WTC11 (cell line): Measurements from ENCODE around the gene SLC38A1. TPM values are rescaled to one million over a fixed set of nuclear protein-coding genes. Genes with fewer than 3 reads are reported as not detected.

Experiments
- ATAC-seq: fragments of 200-7000 bp; cut with Tn5 transposase; 2 replicates; pipeline ENCODE4 v1.10.0; 2021; ENCODE audit warnings: mild to moderate bottlenecking, moderate library complexity
- CTCF ChIA-PET: fragments of 300-600 bp; sonication (Branson Sonifier 250); formaldehyde crosslinking; loops from one replicate; lab custom pipeline; 2021; ENCODE audit warnings: antibody characterized with exemption; lab: Charles Lee
- POLR2A ChIA-PET: fragments of 350-600 bp; sonication (Branson Sonifier 250); formaldehyde crosslinking; loops from one replicate; lab custom pipeline; 2021; ENCODE audit warnings: antibody characterized with exemption; lab: Charles Lee
- DNase-seq: peaks from one replicate; pipeline ENCODE4 v3.0.0; 2021; ENCODE audit warnings: low spot score
- H3K27ac Mint-ChIP-seq: 2 replicates; pipeline ENCODE4 v1.8.0; 2021; ENCODE audit warnings: mixed read lengths
- H3K27me3 Mint-ChIP-seq: 2 replicates; pipeline ENCODE4 v1.8.0; 2021; ENCODE audit warnings: low read depth, mild to moderate bottlenecking, moderate library complexity, mixed read lengths
- H3K36me3 Mint-ChIP-seq: 2 replicates; pipeline ENCODE4 v1.8.0; 2021; ENCODE audit warnings: mixed read lengths
- H3K4me1 Mint-ChIP-seq: 2 replicates; pipeline ENCODE4 v1.8.0; 2022; ENCODE audit warnings: mixed read lengths
- H3K4me3 Mint-ChIP-seq: 2 replicates; pipeline ENCODE4 v1.8.0; 2021; ENCODE audit warnings: mild to moderate bottlenecking, moderate library complexity, mixed read lengths
- H3K9me3 Mint-ChIP-seq: 2 replicates; pipeline ENCODE4 v1.8.0; 2021; ENCODE audit warnings: mixed read lengths
- AFF4 ChIP-seq: sonication (generic); formaldehyde crosslinking; IDR thresholded peaks from 2 replicates; pipeline ENCODE4 v1.8.1; 2023; ENCODE audit warnings: mild to moderate bottlenecking, missing genetic modification reagents, borderline replicate concordance
- E2F5 ChIP-seq: sonication (generic); formaldehyde crosslinking; IDR thresholded peaks from 2 replicates; pipeline ENCODE4 v1.8.1; 2022; ENCODE audit warnings: mild to moderate bottlenecking, moderate library complexity, missing genetic modification reagents
- EMX1 ChIP-seq: fragments of 250-450 bp; sonication (Bioruptor Pico); IDR thresholded peaks from 2 replicates; pipeline ENCODE4 v1.8.0; 2021; ENCODE audit warnings: mild to moderate bottlenecking
- FOXK1 ChIP-seq: sonication (generic); formaldehyde crosslinking; IDR thresholded peaks from 2 replicates; pipeline ENCODE4 v1.8.0; 2022; ENCODE audit warnings: mild to moderate bottlenecking, moderate library complexity, missing genetic modification reagents
- GRHL2 ChIP-seq: fragments of 250-450 bp; sonication (Bioruptor Pico); IDR thresholded peaks from 2 replicates; pipeline ENCODE4 v1.8.0; 2022; ENCODE audit warnings: mild to moderate bottlenecking, moderate library complexity; ENCODE audit not compliant: insufficient replicate concordance, severe bottlenecking
- GTF2I ChIP-seq: fragments of 250-450 bp; sonication (Bioruptor Pico); conservative IDR thresholded peaks from 2 replicates; pipeline ENCODE4 v1.4.0; 2021; ENCODE audit warnings: mild to moderate bottlenecking
- IRF2 ChIP-seq: sonication (generic); formaldehyde crosslinking; IDR thresholded peaks from 2 replicates; pipeline ENCODE4 v1.8.0; 2022; ENCODE audit warnings: low read depth, missing genetic modification reagents, borderline replicate concordance
- KAT7 ChIP-seq: sonication (generic); formaldehyde crosslinking; IDR thresholded peaks from 2 replicates; pipeline ENCODE4 v1.8.1; 2023; ENCODE audit warnings: missing genetic modification reagents, mild to moderate bottlenecking, borderline replicate concordance
- NFATC4 ChIP-seq: fragments of 250-450 bp; sonication (Bioruptor Pico); IDR thresholded peaks from 2 replicates; pipeline ENCODE4 v1.9.0; 2021; ENCODE audit warnings: mild to moderate bottlenecking
- PRRX2 ChIP-seq: fragments of 250-450 bp; sonication (Bioruptor Pico); IDR thresholded peaks from 2 replicates; pipeline ENCODE4 v1.8.0; 2021; ENCODE audit warnings: mild to moderate bottlenecking
- RORB ChIP-seq: fragments of 250-450 bp; sonication (Bioruptor Pico); IDR thresholded peaks from 2 replicates; pipeline ENCODE4 v1.9.0; 2021; ENCODE audit warnings: mild to moderate bottlenecking
- SOX15 ChIP-seq: fragments of 250-450 bp; sonication (Bioruptor Pico); IDR thresholded peaks from 2 replicates; pipeline ENCODE4 v1.9.0; 2021; ENCODE audit warnings: mild to moderate bottlenecking
- TEAD1 ChIP-seq: sonication (generic); formaldehyde crosslinking; IDR thresholded peaks from 2 replicates; pipeline ENCODE4 v1.8.0; 2022; ENCODE audit warnings: mild to moderate bottlenecking, missing genetic modification reagents
- ZBTB43 ChIP-seq: sonication (generic); formaldehyde crosslinking; IDR thresholded peaks from 2 replicates; pipeline ENCODE4 v1.8.1; 2023; ENCODE audit warnings: mild to moderate bottlenecking, missing genetic modification reagents
- ZNF138 ChIP-seq: sonication (generic); formaldehyde crosslinking; conservative IDR thresholded peaks from 2 replicates; pipeline ENCODE4 v1.8.1; 2022; ENCODE audit warnings: mild to moderate bottlenecking, moderate library complexity, missing genetic modification reagents
- ZNF219 ChIP-seq: sonication (generic); formaldehyde crosslinking; IDR thresholded peaks from 2 replicates; pipeline ENCODE4 v1.8.0; 2023; ENCODE audit warnings: missing genetic modification reagents, mild to moderate bottlenecking, borderline replicate concordance
- ZNF263 ChIP-seq: sonication (generic); formaldehyde crosslinking; IDR thresholded peaks from 2 replicates; pipeline ENCODE4 v1.8.1; 2022; ENCODE audit warnings: low read depth, mild to moderate bottlenecking, moderate library complexity, missing genetic modification reagents
- ZNF317 ChIP-seq: sonication (generic); formaldehyde crosslinking; IDR thresholded peaks from 2 replicates; pipeline ENCODE4 v1.8.1; 2023; ENCODE audit warnings: low read depth, mild to moderate bottlenecking, moderate library complexity, missing genetic modification reagents, borderline replicate concordance
- ZNF416 ChIP-seq: fragments of 250-450 bp; sonication (Bioruptor Pico); IDR thresholded peaks from 2 replicates; pipeline ENCODE4 v1.9.0; 2021; ENCODE audit warnings: mild to moderate bottlenecking, inconsistent platforms
- ZSCAN18 ChIP-seq: fragments of 250-450 bp; sonication (Bioruptor Pico); IDR thresholded peaks from 2 replicates; pipeline ENCODE4 v2.1.2; 2022; ENCODE audit warnings: mild to moderate bottlenecking, moderate library complexity
- total RNA-seq: library from RNA; stranded (reverse); gene quantifications from 3 replicates; pipeline ENCODE4 v1.2.3, GENCODE V29; 2021
- TF ChIP-seq, protein P1 (sequence below): sonication (generic); formaldehyde crosslinking; IDR thresholded peaks from 2 replicates; pipeline ENCODE4 v1.8.1; 2022; ENCODE audit warnings: low read depth, mild to moderate bottlenecking, moderate library complexity, missing genetic modification reagents, borderline replicate concordance
- TF ChIP-seq, protein P2 (sequence below): sonication (generic); formaldehyde crosslinking; IDR thresholded peaks from 2 replicates; pipeline ENCODE4 v1.8.1; 2022; ENCODE audit warnings: mild to moderate bottlenecking, missing genetic modification reagents, moderate library complexity, borderline replicate concordance
- TF ChIP-seq, protein P3 (sequence below): sonication (generic); formaldehyde crosslinking; IDR thresholded peaks from 2 replicates; pipeline ENCODE4 v1.8.1; 2023; ENCODE audit warnings: mild to moderate bottlenecking, missing genetic modification reagents, moderate library complexity

Gene SLC38A1
- total RNA-seq, 1 experiment from 2014 or later = 179 TPM

DNA sequence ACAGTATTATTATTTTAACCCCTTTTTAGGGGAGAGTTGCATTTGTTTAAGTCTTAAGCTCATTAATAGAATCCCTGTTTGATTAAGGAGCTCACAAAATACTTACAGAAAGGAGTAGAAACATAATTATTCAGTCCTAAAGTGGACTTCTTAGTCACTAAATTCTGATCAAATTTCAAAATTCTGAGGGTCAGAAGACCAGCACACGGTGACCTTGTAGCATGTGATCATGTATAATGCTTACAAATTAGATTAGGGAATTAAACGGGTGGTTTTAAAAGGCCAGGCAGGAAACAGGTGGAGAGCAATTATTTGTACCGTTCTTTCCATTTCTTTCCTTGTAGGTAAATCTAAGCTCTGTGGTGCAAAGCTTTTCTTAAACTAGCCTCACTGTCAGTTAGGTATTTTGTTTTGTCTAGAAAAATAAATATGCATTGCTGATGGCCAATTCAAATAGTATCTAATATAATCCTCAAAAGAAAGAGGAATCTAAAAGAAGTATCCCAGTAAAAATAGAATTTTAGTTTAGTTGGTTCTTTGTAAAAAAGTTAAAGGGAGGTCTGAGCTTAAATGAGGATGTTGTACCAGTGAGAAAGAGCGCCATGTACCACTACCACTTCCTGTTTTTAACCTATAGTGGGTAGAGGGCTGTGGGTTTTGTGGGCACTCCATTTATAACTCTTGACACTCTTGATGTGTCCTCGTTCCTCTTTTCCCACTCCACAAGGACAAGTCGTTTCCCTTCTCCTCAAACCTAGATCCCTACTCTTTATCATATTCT lies 51.1 kb downstream of the SLC38A1 start (continued):
- TF ChIP-seq ZBTB43 (no peak), RORB (CRISPR knock-in tag) (no peak), KAT7 (CRISPR knock-in tag) (no peak), FOXK1 (CRISPR knock-in tag) (no peak), ZSCAN18 (no peak), PRRX2 (no peak)
- TF ChIP-seq, protein P1, sequence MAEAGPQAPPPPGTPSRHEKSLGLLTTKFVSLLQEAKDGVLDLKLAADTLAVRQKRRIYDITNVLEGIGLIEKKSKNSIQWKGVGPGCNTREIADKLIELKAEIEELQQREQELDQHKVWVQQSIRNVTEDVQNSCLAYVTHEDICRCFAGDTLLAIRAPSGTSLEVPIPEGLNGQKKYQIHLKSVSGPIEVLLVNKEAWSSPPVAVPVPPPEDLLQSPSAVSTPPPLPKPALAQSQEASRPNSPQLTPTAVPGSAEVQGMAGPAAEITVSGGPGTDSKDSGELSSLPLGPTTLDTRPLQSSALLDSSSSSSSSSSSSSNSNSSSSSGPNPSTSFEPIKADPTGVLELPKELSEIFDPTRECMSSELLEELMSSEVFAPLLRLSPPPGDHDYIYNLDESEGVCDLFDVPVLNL = no peak

- Mint-ChIP-seq H3K27ac (peak overlapping the region; percentile 69), H3K9me3 (no peaks in the 10 kb centered on the region), H3K4me3 (no peak overlapping the region), H3K36me3 (peaks cover 54% of the 10 kb centered on the region), H3K4me1 (peaks cover 43% of the 10 kb centered on the region), H3K27me3 (no peaks in the 10 kb centered on the region)
- no peak for DNase-seq
- POLR2A ChIA-PET = interaction anchor here (0.7 kb wide), 1 partner anchor 22 kb away, joined by 3 read pairs; no protein-coding TSS in a partner anchor
- peak; percentile 42; the same call in 1 of the 2 replicates for ATAC-seq
- CTCF ChIA-PET = interaction anchor here (1.6 kb wide), 1 partner anchor 90 kb away, joined by 4 read pairs; no protein-coding TSS in a partner anchor
- TF ChIP-seq, protein P2, sequence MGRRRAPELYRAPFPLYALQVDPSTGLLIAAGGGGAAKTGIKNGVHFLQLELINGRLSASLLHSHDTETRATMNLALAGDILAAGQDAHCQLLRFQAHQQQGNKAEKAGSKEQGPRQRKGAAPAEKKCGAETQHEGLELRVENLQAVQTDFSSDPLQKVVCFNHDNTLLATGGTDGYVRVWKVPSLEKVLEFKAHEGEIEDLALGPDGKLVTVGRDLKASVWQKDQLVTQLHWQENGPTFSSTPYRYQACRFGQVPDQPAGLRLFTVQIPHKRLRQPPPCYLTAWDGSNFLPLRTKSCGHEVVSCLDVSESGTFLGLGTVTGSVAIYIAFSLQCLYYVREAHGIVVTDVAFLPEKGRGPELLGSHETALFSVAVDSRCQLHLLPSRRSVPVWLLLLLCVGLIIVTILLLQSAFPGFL = no peak
- no peak for TF ChIP-seq ZNF219 (CRISPR knock-in tag)
- no peak for TF ChIP-seq GTF2I (CRISPR knock-in tag)
- TF ChIP-seq ZNF263 = no peak
- no peak for TF ChIP-seq ZNF138 (CRISPR knock-in tag)
- no peak for TF ChIP-seq TEAD1
- no peak for TF ChIP-seq IRF2 (CRISPR knock-in tag)
- TF ChIP-seq AFF4 (CRISPR knock-in tag) = no peak
- no peak for TF ChIP-seq SOX15 (CRISPR knock-in tag)
- TF ChIP-seq NFATC4 (CRISPR knock-in tag) = no peak
- TF ChIP-seq, protein P3, sequence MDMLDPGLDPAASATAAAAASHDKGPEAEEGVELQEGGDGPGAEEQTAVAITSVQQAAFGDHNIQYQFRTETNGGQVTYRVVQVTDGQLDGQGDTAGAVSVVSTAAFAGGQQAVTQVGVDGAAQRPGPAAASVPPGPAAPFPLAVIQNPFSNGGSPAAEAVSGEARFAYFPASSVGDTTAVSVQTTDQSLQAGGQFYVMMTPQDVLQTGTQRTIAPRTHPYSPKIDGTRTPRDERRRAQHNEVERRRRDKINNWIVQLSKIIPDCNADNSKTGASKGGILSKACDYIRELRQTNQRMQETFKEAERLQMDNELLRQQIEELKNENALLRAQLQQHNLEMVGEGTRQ (CRISPR knock-in tag) = no peak
- TF ChIP-seq E2F5 (CRISPR knock-in tag) = no peak
- no peak for TF ChIP-seq GRHL2 (CRISPR knock-in tag)
- TF ChIP-seq ZNF416 (CRISPR knock-in tag) = no peak
- TF ChIP-seq ZNF317 (CRISPR knock-in tag) = no peak
- no peak for TF ChIP-seq EMX1 (CRISPR knock-in tag)
Observed at GRCh38 chr12:46214668-46215436, 54.0 kb downstream of the SLC38A1 start.
